ENCODE results near the gene PCCA. TPM values are rescaled to one million over a fixed set of nuclear protein-coding genes. Genes with fewer than 3 reads are reported as not detected.

Gene PCCA
- total and polyA plus RNA-seq, 4 donors, result 17.7 to 37.4 (median 22.6) TPM

DNA sequence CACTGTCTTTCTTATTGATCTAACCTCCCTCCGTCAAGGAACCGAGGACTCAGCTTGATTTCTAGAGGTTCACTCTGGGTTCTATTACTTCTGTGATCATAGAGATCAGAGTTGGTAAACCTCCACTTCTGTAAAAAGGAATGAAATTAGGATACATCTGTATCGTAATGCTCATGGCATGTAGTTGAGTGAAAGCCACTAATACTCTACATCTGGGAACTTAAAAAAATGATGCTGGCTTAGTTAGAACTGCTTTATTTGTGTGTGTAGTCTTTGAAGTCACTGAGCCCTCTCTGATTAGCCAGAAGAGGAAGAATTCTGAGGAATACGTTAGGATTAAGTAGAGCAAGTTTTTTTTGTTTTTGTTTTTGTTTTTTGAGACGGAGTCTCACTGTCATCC is 358.9 kb downstream of the PCCA start:
- intact Hi-C loops (cut with DNase I), result no loop called here

DNA sequence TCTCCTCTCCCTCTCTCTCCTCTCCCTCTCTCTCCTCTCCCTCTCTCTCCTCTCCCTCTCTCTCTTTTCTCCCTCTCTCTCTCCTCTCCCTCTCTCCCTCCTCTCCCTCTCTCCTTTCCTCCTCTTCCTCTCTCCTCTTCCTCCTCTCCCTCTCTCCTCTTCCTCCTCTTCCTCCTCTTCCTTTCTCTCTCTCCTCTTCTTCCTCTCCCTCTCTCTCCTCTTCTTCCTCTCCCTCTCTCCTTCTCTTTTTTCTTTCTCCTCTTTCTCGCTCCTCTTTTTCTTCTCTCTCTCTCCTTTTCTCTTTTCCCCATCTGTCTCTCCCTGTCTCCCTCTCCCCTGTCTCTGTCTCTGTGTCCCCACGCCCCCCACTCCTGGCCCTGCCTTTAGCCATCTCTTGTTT is 363.0 kb downstream of the PCCA start:
- DNase-seq, result no peak
- WGBS, 2 donors, result 98 to 99% methylated on average over 2 of the region's 2 CpGs
- intact Hi-C loops (cut with DNase I), result no loop called here

More for the DNA sequence above, 358.9 kb downstream of the PCCA start:
- Histone ChIP-seq H3K9me3 (ENCODE audit: control insufficient read depth, low read length) (no peaks in the 10 kb centered on the region), H3K4me3 (ENCODE audit: low read length in 2 of 2) (no peak overlapping the region), H3K36me3 (ENCODE audit: control insufficient read depth in 1 of 2, insufficient read depth in 2 of 2, low read length in 1 of 2) (no peaks in the 10 kb centered on the region), H3K4me1 (ENCODE audit: control insufficient read depth in 1 of 2, insufficient read depth in 2 of 2, low read length in 2 of 2) (no peaks in the 10 kb centered on the region), H3K27ac (ENCODE audit: low read depth in 1 of 2, low read length in 2 of 2) (no peak overlapping the region), H3K27me3 (ENCODE audit: control insufficient read depth in 1 of 2, insufficient read depth in 2 of 2, low read length in 1 of 2) (no peaks in the 10 kb centered on the region)
- ATAC-seq (ENCODE audit: low FRiP score) (no peak), DNase-seq (no peak)
- WGBS, 2 donors, result 97 to 98% methylated on average over 5 of the region's 5 CpGs

DNA sequence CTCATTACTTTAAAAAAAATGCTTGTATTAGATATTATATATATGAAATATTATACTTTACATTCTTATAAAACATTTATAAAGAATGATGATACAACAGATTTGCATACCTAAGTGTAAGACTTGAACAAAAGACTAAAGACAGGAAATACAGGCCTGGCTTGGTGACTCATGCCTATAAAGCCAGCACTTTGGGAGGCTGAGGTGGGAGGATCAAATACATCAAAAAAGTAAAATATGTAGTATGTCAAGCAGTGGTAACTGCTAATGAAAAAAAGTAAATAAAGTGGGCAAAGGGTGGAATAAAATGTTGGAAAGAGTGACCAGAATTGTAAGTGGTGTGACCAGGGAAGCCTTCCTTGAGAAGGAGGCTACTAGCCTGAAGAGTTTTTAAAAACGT is 366.0 kb downstream of the PCCA start:
- Histone ChIP-seq H3K27me3 (ENCODE audit: control insufficient read depth in 1 of 2, insufficient read depth in 2 of 2, low read length in 1 of 2) (no peaks in the 10 kb centered on the region), H3K27ac (ENCODE audit: low read depth in 1 of 2, low read length in 2 of 2) (no peak overlapping the region), H3K9me3 (ENCODE audit: control insufficient read depth, low read length) (peaks cover 3% of the 10 kb centered on the region), H3K4me1 (ENCODE audit: control insufficient read depth in 1 of 2, insufficient read depth in 2 of 2, low read length in 2 of 2) (no peaks in the 10 kb centered on the region), H3K36me3 (ENCODE audit: control insufficient read depth in 1 of 2, insufficient read depth in 2 of 2, low read length in 1 of 2) (no peaks in the 10 kb centered on the region), H3K4me3 (ENCODE audit: low read length in 2 of 2) (no peak overlapping the region)
- intact Hi-C loops (cut with DNase I), result no loop called here
- DNase-seq (no peak), ATAC-seq (ENCODE audit: low FRiP score) (no peak)
- WGBS, 2 donors, result 90 to 98% methylated on average over 1 of the region's 1 CpG

More for the DNA sequence above, 363.0 kb downstream of the PCCA start:
- Histone ChIP-seq H3K27me3 (ENCODE audit: control insufficient read depth in 1 of 2, insufficient read depth in 2 of 2, low read length in 1 of 2) (no peaks in the 10 kb centered on the region), H3K36me3 (ENCODE audit: control insufficient read depth in 1 of 2, insufficient read depth in 2 of 2, low read length in 1 of 2) (no peaks in the 10 kb centered on the region), H3K4me3 (ENCODE audit: low read length in 2 of 2) (no peak overlapping the region), H3K9me3 (ENCODE audit: control insufficient read depth, low read length) (no peaks in the 10 kb centered on the region), H3K27ac (ENCODE audit: low read depth in 1 of 2, low read length in 2 of 2) (no peak overlapping the region), H3K4me1 (ENCODE audit: control insufficient read depth in 1 of 2, insufficient read depth in 2 of 2, low read length in 2 of 2) (no peaks in the 10 kb centered on the region)
- no peak for ATAC-seq (ENCODE audit: low FRiP score)

DNA sequence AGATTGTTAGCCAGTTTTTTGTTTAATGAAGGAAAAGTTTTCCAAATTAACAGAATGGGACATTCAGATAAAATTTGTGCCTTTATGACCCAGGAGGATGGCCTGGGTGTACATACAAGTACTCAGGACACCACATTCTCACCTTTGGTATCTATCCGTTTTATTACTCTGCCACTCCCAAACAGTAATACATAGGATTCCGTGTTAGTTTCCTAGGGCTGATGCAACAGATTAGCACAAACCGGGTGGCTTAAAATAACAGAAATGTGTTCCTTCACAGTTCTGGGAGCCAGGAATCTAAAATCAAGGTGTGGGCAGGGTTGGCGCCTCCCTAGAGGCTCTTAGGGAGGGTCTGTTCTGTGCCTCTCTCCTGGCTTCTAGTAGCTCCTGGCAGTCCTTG is 369.8 kb downstream of the PCCA start:
- intact Hi-C loops (cut with DNase I), result no loop called here
- ATAC-seq (ENCODE audit: low FRiP score) (no peak), DNase-seq (no peak)
- Histone ChIP-seq H3K4me3 (ENCODE audit: low read length in 2 of 2) (no peak overlapping the region), H3K9me3 (ENCODE audit: control insufficient read depth, low read length) (peaks cover 3% of the 10 kb centered on the region), H3K27me3 (ENCODE audit: control insufficient read depth in 1 of 2, insufficient read depth in 2 of 2, low read length in 1 of 2) (no peaks in the 10 kb centered on the region), H3K4me1 (ENCODE audit: control insufficient read depth in 1 of 2, insufficient read depth in 2 of 2, low read length in 2 of 2) (no peaks in the 10 kb centered on the region), H3K27ac (ENCODE audit: low read depth in 1 of 2, low read length in 2 of 2) (no peak overlapping the region), H3K36me3 (ENCODE audit: control insufficient read depth in 1 of 2, insufficient read depth in 2 of 2, low read length in 1 of 2) (no peaks in the 10 kb centered on the region)
- WGBS, 2 donors, result 96% methylated on average over 4 of the region's 4 CpGs

DNA sequence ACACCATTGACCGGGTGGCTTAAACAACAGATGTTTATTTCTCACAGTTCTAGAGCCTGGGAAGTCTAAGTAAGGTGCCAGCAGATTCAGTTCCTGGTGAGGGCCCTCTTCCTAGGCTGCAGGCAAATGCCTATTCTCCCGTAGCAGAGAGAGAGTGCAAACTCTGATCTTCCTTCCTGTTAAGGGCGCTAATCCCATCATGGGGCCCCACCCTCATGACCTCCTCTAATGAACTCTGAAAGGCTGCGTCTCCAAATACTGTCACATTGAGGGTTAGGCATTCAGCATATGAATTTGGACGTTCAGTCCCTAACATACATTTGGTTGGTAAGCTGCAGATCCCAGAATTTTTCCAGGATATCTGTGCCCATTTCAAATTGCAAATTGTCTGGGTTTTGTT is 370.9 kb downstream of the PCCA start:
- peaks cover 3% of the 10 kb centered on the region for H3K9me3 ChIP-seq (ENCODE audit: control insufficient read depth, low read length)
- no peak overlapping the region for H3K4me3 ChIP-seq (ENCODE audit: low read length in 2 of 2)
- peaks cover 0 to 5% of the 10 kb centered on the region in 2 donors for H3K4me1 ChIP-seq (ENCODE audit: control insufficient read depth in 1 of 2, insufficient read depth in 2 of 2, low read length in 2 of 2)
- 96 to 97% methylated on average over 5 of the region's 5 CpGs for WGBS, 2 donors
- DNase-seq (no peak), ATAC-seq (ENCODE audit: low FRiP score) (no peak)
- H3K27me3 ChIP-seq (ENCODE audit: control insufficient read depth in 1 of 2, insufficient read depth in 2 of 2, low read length in 1 of 2), result no peaks in the 10 kb centered on the region
- intact Hi-C loops (cut with DNase I), result no loop called here
- no peaks in the 10 kb centered on the region for H3K36me3 ChIP-seq (ENCODE audit: control insufficient read depth in 1 of 2, insufficient read depth in 2 of 2, low read length in 1 of 2)
- no peak overlapping the region for H3K27ac ChIP-seq (ENCODE audit: low read depth in 1 of 2, low read length in 2 of 2)

DNA sequence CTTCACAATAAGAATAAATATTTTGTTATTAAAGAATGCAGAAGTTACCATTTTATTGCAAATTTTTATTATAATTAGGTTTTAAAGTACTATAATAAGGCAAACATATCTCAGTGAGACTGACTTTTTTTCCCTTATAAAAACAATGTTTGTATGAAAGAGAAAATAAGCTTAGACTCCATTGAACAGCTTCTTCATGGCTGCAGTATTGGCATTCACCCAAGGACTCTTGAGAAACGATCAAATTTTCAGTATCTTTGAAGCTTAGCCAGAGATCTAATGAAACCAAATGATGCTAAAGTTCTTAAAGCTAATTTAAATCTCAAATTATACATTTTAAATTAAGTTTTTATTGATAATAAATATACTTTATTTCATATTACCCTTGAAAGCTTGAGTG is 371.4 kb downstream of the PCCA start:
- no peak for ATAC-seq (ENCODE audit: low FRiP score)
- Histone ChIP-seq H3K27me3 (ENCODE audit: control insufficient read depth in 1 of 2, insufficient read depth in 2 of 2, low read length in 1 of 2) (no peaks in the 10 kb centered on the region), H3K9me3 (ENCODE audit: control insufficient read depth, low read length) (peaks cover 3% of the 10 kb centered on the region), H3K4me1 (ENCODE audit: control insufficient read depth in 1 of 2, insufficient read depth in 2 of 2, low read length in 2 of 2) (peaks cover 0 to 5% of the 10 kb centered on the region in 2 donors), H3K4me3 (ENCODE audit: low read length in 2 of 2) (no peak overlapping the region), H3K27ac (ENCODE audit: low read depth in 1 of 2, low read length in 2 of 2) (no peak overlapping the region), H3K36me3 (ENCODE audit: control insufficient read depth in 1 of 2, insufficient read depth in 2 of 2, low read length in 1 of 2) (no peaks in the 10 kb centered on the region)
- DNase-seq, result no peak
- WGBS, 2 donors, result 18 to 27% methylated on average over 1 of the region's 1 CpG
- intact Hi-C loops (cut with DNase I), result no loop called here

DNA sequence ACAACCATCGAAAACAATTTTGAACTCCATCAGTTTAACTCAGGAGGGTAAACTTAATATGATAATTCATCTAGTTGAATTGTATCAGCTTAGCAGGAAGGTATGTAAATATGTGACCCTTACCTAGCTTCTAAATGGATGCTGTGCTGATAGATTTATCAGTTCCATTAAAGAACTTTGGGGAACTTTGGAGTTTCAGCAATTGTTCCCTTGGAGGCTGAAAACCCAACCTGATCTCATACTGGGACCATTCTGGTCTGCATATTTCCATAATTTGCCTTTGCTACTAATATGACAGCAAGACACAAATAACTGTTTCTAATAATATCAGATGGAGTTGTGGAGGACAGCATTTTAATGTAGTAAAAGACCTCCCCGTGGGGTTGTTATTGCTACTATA is 371.9 kb downstream of the PCCA start:
- intact Hi-C loops (cut with DNase I), result no loop called here
- peaks cover 0 to 5% of the 10 kb centered on the region in 2 donors for H3K4me1 ChIP-seq (ENCODE audit: control insufficient read depth in 1 of 2, insufficient read depth in 2 of 2, low read length in 2 of 2)
- H3K27ac ChIP-seq (ENCODE audit: low read depth in 1 of 2, low read length in 2 of 2), result no peak overlapping the region
- H3K27me3 ChIP-seq (ENCODE audit: control insufficient read depth in 1 of 2, insufficient read depth in 2 of 2, low read length in 1 of 2), result no peaks in the 10 kb centered on the region
- ATAC-seq (ENCODE audit: low FRiP score) (no peak), DNase-seq (no peak)
- H3K36me3 ChIP-seq (ENCODE audit: control insufficient read depth in 1 of 2, insufficient read depth in 2 of 2, low read length in 1 of 2), result no peaks in the 10 kb centered on the region
- 90% methylated on average over 2 of the region's 2 CpGs for WGBS, 2 donors
- H3K9me3 ChIP-seq (ENCODE audit: control insufficient read depth, low read length), result peaks cover 3% of the 10 kb centered on the region
- H3K4me3 ChIP-seq (ENCODE audit: low read length in 2 of 2), result no peak overlapping the region

DNA sequence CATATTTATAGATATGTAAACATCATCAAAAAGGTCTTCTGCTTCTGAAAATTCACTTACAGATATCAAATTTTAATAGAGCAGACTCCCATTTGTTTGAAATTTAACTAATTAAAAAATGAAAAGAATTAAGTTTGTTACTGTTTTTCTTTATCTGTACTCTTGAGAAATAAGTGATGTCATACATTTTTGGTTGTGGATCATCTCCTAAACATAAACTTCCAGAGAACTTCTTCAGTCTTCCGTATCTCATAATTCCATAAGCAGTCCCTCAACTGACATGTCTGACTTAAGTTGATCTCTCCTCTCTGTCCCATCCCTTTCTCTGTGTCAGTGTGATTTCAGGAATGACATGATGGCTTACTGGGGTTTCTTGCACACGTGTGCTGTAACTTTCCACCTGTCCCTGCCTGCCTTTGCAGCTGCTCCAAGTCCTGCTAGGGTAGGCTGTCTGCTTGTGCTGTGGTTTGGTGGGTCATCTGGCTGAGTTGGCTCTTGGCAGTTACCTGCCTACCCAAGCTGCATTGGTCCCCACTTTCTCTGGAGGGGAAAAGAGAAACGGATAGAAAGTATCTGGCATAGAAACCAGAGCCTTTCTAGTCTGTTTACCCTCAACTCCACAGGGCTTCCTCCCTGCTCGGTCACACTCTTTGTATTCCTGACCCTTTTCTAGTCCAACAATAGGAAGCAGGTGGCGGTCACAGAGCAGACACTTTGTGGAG is 372.6 kb downstream of the PCCA start:
- peaks cover 3% of the 10 kb centered on the region for H3K9me3 ChIP-seq (ENCODE audit: control insufficient read depth, low read length)
- H3K4me1 ChIP-seq (ENCODE audit: control insufficient read depth in 1 of 2, insufficient read depth in 2 of 2, low read length in 2 of 2), result peaks cover 0 to 5% of the 10 kb centered on the region in 2 donors
- DNase-seq (no peak), ATAC-seq (ENCODE audit: low FRiP score) (no peak)
- no peaks in the 10 kb centered on the region for H3K36me3 ChIP-seq (ENCODE audit: control insufficient read depth in 1 of 2, insufficient read depth in 2 of 2, low read length in 1 of 2)
- no peak overlapping the region for H3K27ac ChIP-seq (ENCODE audit: low read depth in 1 of 2, low read length in 2 of 2)
- intact Hi-C loops (cut with DNase I), result no loop called here
- H3K27me3 ChIP-seq (ENCODE audit: control insufficient read depth in 1 of 2, insufficient read depth in 2 of 2, low read length in 1 of 2), result no peaks in the 10 kb centered on the region
- no peak overlapping the region for H3K4me3 ChIP-seq (ENCODE audit: low read length in 2 of 2)
- 73 to 77% methylated on average over 5 of the region's 5 CpGs for WGBS, 2 donors

DNA sequence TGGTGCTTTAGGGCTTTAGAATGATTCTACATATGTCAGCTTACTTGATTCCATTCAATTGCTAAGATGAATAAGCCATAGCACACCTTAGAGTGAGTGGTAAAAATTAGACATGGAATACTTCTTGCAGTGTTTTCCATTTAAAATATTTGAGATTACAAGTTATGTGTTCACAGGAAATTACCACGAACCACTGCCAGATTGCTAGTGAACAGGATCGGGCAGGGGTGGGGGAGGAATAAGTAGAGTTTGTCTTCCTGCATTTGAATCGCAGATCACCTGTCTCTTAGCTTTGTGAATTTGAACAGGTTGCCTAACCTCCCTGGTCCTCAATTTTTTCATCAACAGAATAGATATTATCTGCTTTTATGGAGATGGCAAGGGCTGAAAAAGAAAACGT is 375.1 kb downstream of the PCCA start:
- Histone ChIP-seq H3K4me3 (ENCODE audit: low read length in 2 of 2) (no peak overlapping the region), H3K27ac (ENCODE audit: low read depth in 1 of 2, low read length in 2 of 2) (no peak overlapping the region), H3K36me3 (ENCODE audit: control insufficient read depth in 1 of 2, insufficient read depth in 2 of 2, low read length in 1 of 2) (no peaks in the 10 kb centered on the region), H3K9me3 (ENCODE audit: control insufficient read depth, low read length) (peaks cover 3% of the 10 kb centered on the region), H3K4me1 (ENCODE audit: control insufficient read depth in 1 of 2, insufficient read depth in 2 of 2, low read length in 2 of 2) (peaks cover 0 to 5% of the 10 kb centered on the region in 2 donors), H3K27me3 (ENCODE audit: control insufficient read depth in 1 of 2, insufficient read depth in 2 of 2, low read length in 1 of 2) (no peaks in the 10 kb centered on the region)
- ATAC-seq (ENCODE audit: low FRiP score) (no peak), DNase-seq (no peak)
- WGBS, 2 donors, result 4 to 17% methylated on average over 4 of the region's 4 CpGs
- intact Hi-C loops (cut with DNase I), result no loop called here

All from aorta (tissue), 5 donors.